H1 (cell line): ENCODE results near the gene SLC35G6. TPM values are rescaled to one million over a fixed set of nuclear protein-coding genes. Genes with fewer than 3 reads are reported as not detected.

Experiments
- CTCF ChIA-PET: fragments of 300-600 bp; sonication (Branson Sonifier 250); formaldehyde crosslinking; loops from one replicate; lab custom pipeline; 2021; ENCODE audit not compliant: partially characterized antibody; lab: Charles Lee
- POLR2A ChIA-PET: fragments of 300-600 bp; sonication (Branson Sonifier 250); formaldehyde crosslinking; loops from one replicate; lab custom pipeline; 2021; ENCODE audit warnings: inconsistent platforms; ENCODE audit not compliant: partially characterized antibody; lab: Charles Lee
- DNase-seq, 2 experiments: peaks; one replicate each; pipeline versions ENCODE4 v3.0.0 to v3.0.0-alpha.2; 2010 to 2022; ENCODE audit warnings: low spot score in 2 of 2, low read depth in 1 of 2, mixed read lengths in 1 of 2
- FAIRE-seq: peaks from 2 replicates; lab custom pipeline; 2011; peaks lifted over from hg19 to GRCh38; lab: Jason Lieb, UNC
- H2AFZ ChIP-seq: 2 replicates; pipeline ENCODE4 v1.8.1; 2012; ENCODE audit warnings: low read length, inconsistent platforms
- H2AK5ac ChIP-seq: 2 replicates; pipeline ENCODE4 v1.6.1; 2013; ENCODE audit warnings: low read depth, low read length
- H2BK120ac ChIP-seq: replicated peaks from 2 replicates; pipeline ENCODE3; 2013; ENCODE audit warnings: low read depth, low read length, inconsistent platforms
- H2BK12ac ChIP-seq: 2 replicates; pipeline ENCODE4 v1.6.1; 2013; ENCODE audit warnings: low read depth, low read length
- H2BK15ac ChIP-seq: 2 replicates; pipeline ENCODE4 v1.6.1; 2013; ENCODE audit warnings: low read length
- H2BK20ac ChIP-seq: 2 replicates; pipeline ENCODE4 v1.6.1; 2013; ENCODE audit warnings: low read length
- H2BK5ac ChIP-seq: 2 replicates; pipeline ENCODE4 v1.6.1; 2013; ENCODE audit warnings: low read depth, low read length
- H3K14ac ChIP-seq: 2 replicates; pipeline ENCODE4 v1.6.1; 2013; ENCODE audit warnings: inconsistent platforms; ENCODE audit not compliant: insufficient read length
- H3K18ac ChIP-seq: 2 replicates; pipeline ENCODE4 v1.6.1; 2013; ENCODE audit warnings: low read length; ENCODE audit errors: extremely low read depth
- H3K23ac ChIP-seq: 2 replicates; pipeline ENCODE4 v1.6.1; 2013; ENCODE audit warnings: inconsistent platforms; ENCODE audit not compliant: insufficient read length
- H3K23me2 ChIP-seq: 2 replicates; pipeline ENCODE4 v1.6.1; 2013; ENCODE audit warnings: low read depth, low read length
- H3K27ac ChIP-seq: 2 replicates; pipeline ENCODE4 v1.6.1; 2011; ENCODE audit warnings: low read depth, low read length, inconsistent platforms
- H3K27me3 ChIP-seq, 4 experiments: replicated peaks in 1 of 4; 1 replicate in 1 of 4; 2 replicates in 3 of 4; pipeline versions ENCODE4 v1.6.1 to v1.8.1; 2011 to 2013; ENCODE audit warnings: low read length in 3 of 4, mild to moderate bottlenecking in 3 of 4, inconsistent platforms in 2 of 4, mixed read lengths in 2 of 4, moderate library complexity in 1 of 4; ENCODE audit not compliant: control insufficient read depth in 3 of 4, insufficient read depth in 3 of 4; ENCODE audit errors: extremely low read depth in 1 of 4
- H3K36me3 ChIP-seq, 4 experiments: 2 replicates each; pipeline versions ENCODE4 v1.6.1 to v1.8.1; 2011 to 2013; ENCODE audit warnings: mild to moderate bottlenecking in 4 of 4, low read length in 3 of 4, moderate library complexity in 2 of 4, control low read depth in 1 of 4, inconsistent platforms in 1 of 4; ENCODE audit not compliant: insufficient read depth in 4 of 4, control insufficient read depth in 2 of 4
- H3K4ac ChIP-seq: replicated peaks from 2 replicates; pipeline ENCODE3; 2013; ENCODE audit warnings: low read length, low read depth, mixed read lengths, inconsistent platforms; ENCODE audit not compliant: insufficient read length
- H3K4me1 ChIP-seq, 4 experiments: replicated peaks in 1 of 4; 1 replicate in 1 of 4; 2 replicates in 3 of 4; pipeline versions ENCODE4 v1.6.1 to v1.8.1; 2011 to 2013; ENCODE audit warnings: low read length in 3 of 4, inconsistent platforms in 2 of 4, mixed read lengths in 1 of 4; ENCODE audit not compliant: insufficient read depth in 4 of 4, control insufficient read depth in 3 of 4
- H3K4me2 ChIP-seq, 2 experiments: 2 replicates each; pipeline versions ENCODE4 v1.6.1 to v1.8.1; 2011 to 2013; ENCODE audit warnings: low read depth in 2 of 2, low read length in 2 of 2, control low read depth in 1 of 2, inconsistent platforms in 1 of 2, mild to moderate bottlenecking in 1 of 2; ENCODE audit not compliant: insufficient read depth in 1 of 2
- H3K4me3 ChIP-seq, 4 experiments: fragments of 200-600, 300-600 bp in 1 of 4; sonication (generic), shearing (Covaris generic), sonication (Bioruptor Twin) in 1 of 4; 2 replicates each; pipeline versions ENCODE4 v1.5.1 to v1.8.1; 2011 to 2016; ENCODE audit warnings: low read length in 4 of 4, low read depth in 3 of 4, control low read depth in 2 of 4, inconsistent platforms in 2 of 4, mild to moderate bottlenecking in 2 of 4, mixed read lengths in 1 of 4, moderate library complexity in 1 of 4; ENCODE audit not compliant: insufficient read depth in 2 of 4; ENCODE audit errors: extremely low read depth in 1 of 4
- H3K56ac ChIP-seq: replicated peaks from 2 replicates; pipeline ENCODE3; 2013; ENCODE audit warnings: low read depth, mild to moderate bottlenecking, mixed read lengths, low read length, inconsistent platforms; ENCODE audit not compliant: insufficient read length
- H3K79me1 ChIP-seq: 2 replicates; pipeline ENCODE4 v1.6.1; 2013; ENCODE audit warnings: low read depth, low read length, control low read depth
- H3K79me2 ChIP-seq, 2 experiments: 2 replicates each; pipeline versions ENCODE4 v1.6.1 to v1.8.1; 2012 to 2013; ENCODE audit warnings: low read length in 2 of 2, mild to moderate bottlenecking in 2 of 2, inconsistent platforms in 1 of 2; ENCODE audit not compliant: insufficient read depth in 2 of 2, control insufficient read depth in 1 of 2
- H3K9ac ChIP-seq, 4 experiments: replicated peaks in 1 of 4; 1 replicate in 1 of 4; 2 replicates in 3 of 4; pipeline versions ENCODE4 v1.6.1 to v1.8.1; 2011 to 2013; ENCODE audit warnings: low read depth in 3 of 4, low read length in 3 of 4, control low read depth in 2 of 4, mild to moderate bottlenecking in 2 of 4, moderate library complexity in 2 of 4, inconsistent platforms in 1 of 4; ENCODE audit errors: extremely low read depth in 1 of 4
- H3K9me3 ChIP-seq, 2 experiments: 2 replicates each; pipeline versions ENCODE4 v1.6.1 to v1.8.1; 2012 to 2013; ENCODE audit warnings: mild to moderate bottlenecking in 2 of 2, moderate library complexity in 2 of 2, control low read depth in 1 of 2, inconsistent platforms in 1 of 2, low read depth in 1 of 2, low read length in 1 of 2, mixed read lengths in 1 of 2; ENCODE audit not compliant: insufficient read depth in 2 of 2
- H4K20me1 ChIP-seq, 2 experiments: replicated peaks in 1 of 2; 2 replicates each; pipeline versions ENCODE3 to v1.8.1; 2011 to 2013; ENCODE audit warnings: inconsistent platforms in 2 of 2, low read length in 2 of 2, mild to moderate bottlenecking in 1 of 2; ENCODE audit not compliant: insufficient read depth in 2 of 2, control insufficient read depth in 1 of 2
- H4K5ac ChIP-seq: 2 replicates; pipeline ENCODE4 v1.6.1; 2013; ENCODE audit warnings: low read length, low read depth, mixed read lengths, inconsistent platforms; ENCODE audit not compliant: insufficient read length
- H4K8ac ChIP-seq: 2 replicates; pipeline ENCODE4 v1.8.0; 2013; ENCODE audit warnings: mild to moderate bottlenecking, moderate library complexity, low read length, inconsistent platforms; ENCODE audit not compliant: insufficient read depth; ENCODE audit errors: extremely low read depth
- H4K91ac ChIP-seq: replicated peaks from 2 replicates; pipeline ENCODE3; 2013; ENCODE audit warnings: low read length, mixed read lengths, inconsistent platforms; ENCODE audit not compliant: insufficient read length
- CHD1 ChIP-seq: IDR thresholded peaks from 2 replicates; pipeline ENCODE4 v1.6.1; 2012; ENCODE audit warnings: low read depth, low read length, improper control_type of control experiment
- CHD2 ChIP-seq: IDR thresholded peaks from 2 replicates; pipeline ENCODE4 v1.6.1; 2012; ENCODE audit warnings: low read length, improper control_type of control experiment
- KDM1A ChIP-seq: fragments of 200-600, 300-600 bp; sonication (generic); IDR thresholded peaks from 2 replicates; pipeline ENCODE4 v1.7.1; 2016; ENCODE audit warnings: mild to moderate bottlenecking, low read length, borderline replicate concordance
- POLR2AphosphoS5 ChIP-seq: IDR thresholded peaks from 2 replicates; pipeline ENCODE4 v1.6.1; 2011; ENCODE audit warnings: low read depth, low read length
- TAF1 ChIP-seq: IDR thresholded peaks from 2 replicates; pipeline ENCODE4 v1.6.1; 2011; ENCODE audit warnings: mild to moderate bottlenecking, low read depth, low read length
- WGBS, 2 experiments: shearing (Covaris generic) in 1 of 2; methylation state at CpG; one replicate each; pipeline versions ENCODE4 v1.1.6 to v1.1.7; 2013 to 2015; ENCODE audit warnings: low lambda C conversion rate in 2 of 2, mixed read lengths in 2 of 2, inconsistent platforms in 1 of 2, low coverage in 1 of 2, missing lambda C conversion rate in 1 of 2; ENCODE audit not compliant: insufficient replicate concordance in 2 of 2, insufficient coverage in 1 of 2, insufficient read length in 1 of 2; ENCODE audit errors: extremely low coverage in 1 of 2, missing lambda C conversion rate in 1 of 2; 5-methylcytosine and 5-hydroxymethylcytosine counted together
- polyA plus RNA-seq, 7 experiments: library from polyadenylated mRNA; depleted of rRNA in 3 of 7; stranded (reverse) in 5 of 7; unstranded in 2 of 7; fragments of >200 nt in 5 of 7; fragments of 200-250 nt in 2 of 7; gene quantifications; 1 replicate in 5 of 7; 2 replicates in 1 of 7; 4 replicates in 1 of 7; pipeline versions ENCODE4 v1.2.1 to v1.2.3, GENCODE V29; 2011 to 2013; ENCODE audit warnings: missing spikeins in 2 of 7, mixed read lengths in 2 of 7
- total RNA-seq: library from RNA; stranded (reverse); fragmentation: NEBNext Ultra II Directional; extraction: Animal tissue kit (Norgen Biotek cat#: 25700); gene quantifications from 2 replicates; pipeline ENCODE4 v1.2.1, GENCODE V29; 2021

SLC35G6 gene
- total and polyA plus RNA-seq, 2 of the 8 experiments (the other 6 are each of a cell fraction or from before 2014, with no cell fraction given), result 0.05 TPM; not detected in 1

DNA sequence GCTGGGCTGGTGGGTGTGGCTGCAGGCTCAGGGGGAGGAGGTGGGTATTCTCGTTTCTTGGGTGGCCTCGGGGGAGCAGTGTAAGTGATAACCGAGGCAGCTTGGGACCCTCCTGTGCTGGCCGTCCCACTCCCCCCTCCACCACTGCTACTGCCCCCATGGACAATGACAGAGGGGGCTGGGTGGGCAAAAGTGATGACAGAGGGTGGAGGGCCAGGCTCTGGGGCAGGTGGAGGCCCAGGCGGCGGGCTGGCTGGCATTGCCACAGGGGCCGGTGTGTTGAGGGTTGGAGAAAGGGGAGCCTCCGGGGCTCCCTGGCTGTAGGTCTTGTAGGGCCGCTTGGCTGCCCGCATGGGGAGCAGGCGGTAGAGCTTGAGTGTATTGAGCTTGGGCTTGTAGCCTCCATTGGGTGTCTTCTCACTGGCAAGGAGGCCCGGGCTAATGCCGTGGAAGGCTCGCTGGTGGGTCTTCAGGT lies 17.8 kb upstream of the SLC35G6 start:
- no peak for FAIRE-seq
- POLR2A ChIA-PET, result interaction anchor here (0.9 to 13.8 kb wide), 5 partner anchors 9 to 22 kb away, joined by 3 to 200 read pairs (median 3); partner anchors contain the start of genes POLR2A, SLC35G6 and ZBTB4
- 92% methylated on average over 14 of the region's 14 CpGs; no CpG with 5 or more reads in 1 of the 2 experiments for WGBS, 2 experiments

More for the DNA sequence above, 17.8 kb upstream of the SLC35G6 start:
- Histone ChIP-seq H2AFZ (no peak overlapping the region), H3K36me3 (peaks cover 0 to 3% (median under 1%) of the 10 kb centered on the region in 4 experiments; a peak in 3 of 8 replicates), H3K56ac (no peak overlapping the region), H3K79me2 (no peaks in the 10 kb centered on the region), H3K9ac (no peak overlapping the region), H3K4me3 (no peak overlapping the region), H3K4ac (no peak overlapping the region), H3K18ac (no peak overlapping the region; the same call in 1 of the 2 replicates)
- TF ChIP-seq TAF1, result no peak
- no peak for TF ChIP-seq CHD1
- TF ChIP-seq KDM1A, result no peak
- no peak for TF ChIP-seq POLR2AphosphoS5
- no peak for TF ChIP-seq CHD2
- TF ChIP-seq, all 59 proteins: peak for 0
- H4K20me1 ChIP-seq, result no peaks in the 10 kb centered on the region
- H3K4me1 ChIP-seq, result peaks cover 2 to 9% (median 7%) of the 10 kb centered on the region in 4 experiments
- H2BK120ac ChIP-seq, result no peak overlapping the region
- CTCF ChIA-PET, result interaction anchor here (0.7 to 1.5 kb wide), 4 partner anchors 15 to 62 kb away, joined by 3 to 4 read pairs (median 3); no protein-coding TSS in a partner anchor
- DNase-seq, result no peak
- no peak overlapping the region for H2BK20ac ChIP-seq
- no peak overlapping the region for H3K14ac ChIP-seq
- no peaks in the 10 kb centered on the region for H3K27me3 ChIP-seq
- no peak overlapping the region for H4K5ac ChIP-seq
- H3K9me3 ChIP-seq, result no peaks in the 10 kb centered on the region
- H4K91ac ChIP-seq, result no peak overlapping the region
- H2BK12ac ChIP-seq, result no peak overlapping the region
- no peak overlapping the region for H2AK5ac ChIP-seq
- no peak overlapping the region for H3K27ac ChIP-seq
- H3K23me2 ChIP-seq, result no peaks in the 10 kb centered on the region
- H3K4me2 ChIP-seq, result no peak overlapping the region
- H2BK15ac ChIP-seq, result no peak overlapping the region
- H3K23ac ChIP-seq, result no peak overlapping the region
- H2BK5ac ChIP-seq, result no peak overlapping the region
- H4K8ac ChIP-seq, result no peak overlapping the region
- peaks cover 2% of the 10 kb centered on the region; the same call in 1 of the 2 replicates for H3K79me1 ChIP-seq
